ENCODE results near the gene HSPB2.

DNA sequence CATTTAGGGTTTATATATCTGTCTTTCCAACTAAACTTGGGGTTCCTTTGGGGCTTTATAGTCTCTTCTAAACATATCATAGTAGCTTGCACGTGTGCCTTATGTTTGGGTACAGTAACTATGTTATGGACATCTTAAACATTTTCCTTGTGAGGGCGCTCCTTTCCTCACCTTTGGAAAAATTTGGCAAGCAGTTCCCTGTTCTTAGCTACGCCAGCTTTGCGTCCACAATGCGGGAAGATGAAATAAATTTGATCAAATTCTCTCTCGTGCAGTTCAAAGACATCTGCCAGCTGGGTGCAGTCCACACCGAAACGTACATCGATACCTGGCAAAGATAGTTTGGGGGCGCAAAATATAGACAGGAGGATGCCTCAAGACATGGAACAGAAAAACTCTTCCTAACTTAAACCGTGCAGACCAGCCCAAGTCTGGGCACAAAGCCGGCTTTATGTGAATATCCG, 34.1 kb upstream of the HSPB2 start:
- no peak for TF ChIP-seq CTCF (conservative IDR thresholded peaks at IDR 0.05; ENCODE audit: low read length)
- no peak for TF ChIP-seq EZH2phosphoT487 (IDR thresholded peaks at IDR 0.05; ENCODE audit: borderline replicate concordance)

Data from Loucy (cell line).